Spinal cord (tissue), 10 donors: ENCODE results near the gene RAPGEF4. TPM values are rescaled to one million over a fixed set of nuclear protein-coding genes. Genes with fewer than 3 reads are reported as not detected.
A peak's percentile ranks its signal among the peaks of the same experiment; 100 is the strongest.

ENCODE experiments used
- DNase-seq, 6 donors: peaks; one replicate each; pipeline versions ENCODE4 v3.0.0 to v3.0.0-alpha.2; 2013 to 2015; ENCODE audit warnings: low spot score in 6 of 6, low read depth in 4 of 6
- H3K27ac ChIP-seq: one replicate; pipeline ENCODE4 v1.5.1; 2013; ENCODE audit warnings: low read depth, low read length, control low read depth
- H3K27me3 ChIP-seq: one replicate; pipeline ENCODE4 v1.6.1; 2013; ENCODE audit warnings: low read length; ENCODE audit not compliant: control insufficient read depth, insufficient read depth
- H3K36me3 ChIP-seq: one replicate; pipeline ENCODE4 v1.6.1; 2013; ENCODE audit warnings: low read length; ENCODE audit not compliant: control insufficient read depth, insufficient read depth
- H3K4me1 ChIP-seq: one replicate; pipeline ENCODE4 v1.6.1; 2013; ENCODE audit warnings: low read length; ENCODE audit not compliant: control insufficient read depth, insufficient read depth
- H3K4me3 ChIP-seq: one replicate; pipeline ENCODE4 v1.5.1; 2013; ENCODE audit warnings: low read depth, low read length, control low read depth
- H3K9me3 ChIP-seq: one replicate; pipeline ENCODE4 v1.6.1; 2013; ENCODE audit warnings: low read length; ENCODE audit not compliant: control insufficient read depth, insufficient read depth
- WGBS: methylation state at CpG from one replicate; pipeline ENCODE4 v1.1.5; 2013; ENCODE audit warnings: missing lambda C conversion rate; ENCODE audit not compliant: insufficient coverage; 5-methylcytosine and 5-hydroxymethylcytosine counted together
- polyA plus RNA-seq, 2 donors: library from polyadenylated mRNA; unstranded; fragments of 120-200 nt; gene quantifications; one replicate each; pipeline ENCODE4 v1.2.1, GENCODE V29; 2013; ENCODE audit not compliant: insufficient read length in 2 of 2
- total RNA-seq, 2 donors: library from RNA; depleted of rRNA in 1 of 2; stranded (reverse); fragments of 120-200 nt in 1 of 2; fragments of >200 nt in 1 of 2; gene quantifications; one replicate each; pipeline versions ENCODE4 v1.2.3 to v1.2.4, GENCODE V29; 2013 to 2014
- donor health status: healthy.

RAPGEF4 gene
- total and polyA plus RNA-seq, 4 donors, result 31.1 to 65.8 (median 44.4) TPM

DNA sequence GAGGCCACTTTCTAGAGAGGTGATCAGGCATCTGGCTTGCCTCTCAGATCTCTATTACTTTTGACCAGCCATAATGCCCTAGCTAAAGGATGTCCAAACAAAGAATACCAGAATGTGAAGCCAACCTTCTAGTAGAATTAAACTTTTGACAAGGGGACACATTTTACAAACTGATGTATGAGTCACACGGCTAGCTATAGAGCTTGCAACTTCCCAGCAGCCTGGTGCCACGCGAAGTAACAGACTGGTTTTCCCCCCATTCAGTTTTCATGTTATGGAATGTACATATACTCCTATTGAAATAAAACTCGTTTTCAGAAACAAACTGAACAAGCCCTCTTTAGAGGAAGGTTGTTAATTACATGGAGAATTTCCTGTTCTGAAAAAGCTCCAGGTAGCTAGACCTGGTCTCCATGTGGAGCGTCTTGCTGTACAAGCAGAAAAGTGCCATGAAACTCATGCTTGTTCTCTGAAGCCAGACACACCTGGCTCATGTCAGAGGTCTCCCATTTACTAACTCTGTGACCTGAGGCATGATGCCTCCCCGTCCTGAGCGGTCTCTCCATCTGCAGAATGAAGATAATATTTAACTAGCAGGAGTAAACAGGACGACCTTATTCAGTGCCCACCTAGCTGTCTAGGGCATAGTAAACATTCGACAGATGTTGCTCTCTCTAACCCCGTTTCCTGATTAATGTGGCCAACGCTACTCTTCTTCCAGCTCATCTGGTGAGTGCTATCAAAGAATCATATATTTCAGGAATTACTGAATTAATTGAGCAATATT lies 258.5 kb downstream of the RAPGEF4 start:
- Histone ChIP-seq H3K4me1 (no peaks in the 10 kb centered on the region), H3K9me3 (no peaks in the 10 kb centered on the region), H3K36me3 (no peaks in the 10 kb centered on the region), H3K27me3 (no peaks in the 10 kb centered on the region), H3K4me3 (no peak overlapping the region), H3K27ac (no peak overlapping the region)
- 78% methylated on average over 4 of the region's 11 CpGs for WGBS
- DNase-seq, result no peak

DNA sequence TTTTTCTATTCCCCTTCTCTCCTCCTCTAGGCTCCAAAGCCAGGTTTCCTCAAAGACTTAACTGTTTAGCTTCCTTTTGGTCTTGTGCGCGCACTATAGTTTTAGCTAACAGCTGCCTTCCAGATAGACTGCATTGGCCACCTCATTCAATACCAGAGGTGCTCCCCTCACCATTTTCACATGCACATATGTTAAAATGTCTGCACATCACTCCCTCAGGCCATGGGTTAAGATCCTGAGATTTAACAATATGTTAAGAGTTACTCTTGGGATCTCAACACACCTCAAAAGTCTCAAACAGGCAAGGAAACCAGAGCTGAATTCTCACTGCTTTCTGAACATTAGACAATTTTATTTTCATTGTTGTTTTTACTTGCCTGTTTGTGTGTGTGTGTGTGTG lies 259.2 kb downstream of the RAPGEF4 start:
- WGBS, result 93% methylated on average over 2 of the region's 2 CpGs
- H3K27ac ChIP-seq, result no peak overlapping the region

DNA sequence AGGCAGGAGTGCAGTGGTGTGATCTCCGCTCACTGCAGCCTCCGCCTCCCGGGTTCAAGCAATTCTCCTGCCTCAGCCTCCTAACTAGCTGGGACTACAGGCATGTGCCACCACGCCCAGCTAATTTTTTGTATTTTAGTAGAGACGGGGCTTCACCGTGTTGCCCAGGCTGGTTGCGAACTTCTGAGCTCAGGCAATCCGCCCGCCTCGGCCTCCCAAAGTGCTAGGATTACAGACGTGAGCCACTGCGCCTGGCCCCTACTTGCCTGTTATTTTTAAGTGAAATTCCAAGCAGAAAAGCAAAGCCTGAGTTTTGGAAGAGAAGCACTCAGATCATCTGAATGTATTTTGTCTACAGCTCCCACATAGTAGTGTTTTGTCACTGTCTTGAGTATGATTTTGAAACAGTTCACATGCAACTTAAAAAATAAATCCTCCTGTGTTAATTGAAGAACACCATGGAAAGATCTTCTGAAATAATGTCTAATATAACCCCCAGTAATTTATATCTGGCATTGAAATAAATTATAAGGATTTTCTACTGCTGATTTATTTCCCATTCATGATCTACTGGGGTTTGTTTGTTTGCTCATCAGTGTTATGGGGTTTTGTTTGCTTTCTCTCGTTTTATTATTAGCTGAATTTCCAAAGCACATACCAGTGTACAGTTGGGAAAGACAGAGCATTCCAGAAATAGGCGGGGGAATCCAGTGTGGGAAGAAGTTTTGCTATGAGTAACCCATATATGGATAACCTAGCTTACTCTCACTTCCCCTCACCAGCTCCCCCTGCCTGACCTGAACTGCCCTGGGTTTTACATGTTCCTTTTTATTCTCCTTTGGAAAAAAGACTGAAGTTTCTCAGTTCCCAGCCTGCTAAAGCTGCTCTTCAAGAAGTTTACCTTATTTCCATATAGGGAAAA lies 259.9 kb downstream of the RAPGEF4 start:
- peak in 1 of 6 donors; percentile 34 for DNase-seq
- Histone ChIP-seq H3K27ac (peak overlapping the region; percentile 36), H3K36me3 (no peaks in the 10 kb centered on the region), H3K4me1 (no peaks in the 10 kb centered on the region), H3K4me3 (no peak overlapping the region), H3K27me3 (no peaks in the 10 kb centered on the region), H3K9me3 (no peaks in the 10 kb centered on the region)
- 90% methylated on average over 10 of the region's 14 CpGs for WGBS

More for the DNA sequence above, 259.2 kb downstream of the RAPGEF4 start:
- Histone ChIP-seq H3K9me3 (no peaks in the 10 kb centered on the region), H3K4me1 (no peaks in the 10 kb centered on the region), H3K27me3 (no peaks in the 10 kb centered on the region), H3K4me3 (no peak overlapping the region), H3K36me3 (no peaks in the 10 kb centered on the region)
- DNase-seq, result no peak

DNA sequence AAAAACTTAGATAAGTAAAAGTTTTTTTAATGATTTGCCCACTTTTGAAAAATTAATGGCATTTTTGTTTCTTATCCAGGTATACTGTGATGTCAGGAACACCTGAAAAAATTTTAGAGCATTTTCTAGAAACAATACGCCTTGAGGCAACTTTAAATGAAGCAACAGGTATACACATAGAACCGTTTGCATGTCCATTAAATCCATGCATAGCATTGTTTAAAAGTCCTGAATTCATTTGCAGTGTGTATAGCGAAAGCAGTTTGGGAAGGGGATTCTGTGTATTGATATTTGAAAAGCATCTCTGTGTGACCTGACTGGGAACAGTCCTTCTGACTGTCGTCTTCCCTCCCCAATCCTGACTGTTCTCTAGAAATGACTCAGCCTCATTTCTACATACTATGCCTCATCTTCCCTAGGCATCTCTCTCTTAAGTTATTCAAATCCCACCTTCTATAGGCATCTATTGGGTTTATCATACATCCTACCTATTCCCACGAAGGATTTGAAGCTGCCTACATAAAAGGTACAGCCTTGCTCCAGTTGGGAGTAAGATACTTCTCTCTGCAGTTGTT lies 260.8 kb downstream of the RAPGEF4 start:
- no peaks in the 10 kb centered on the region for H3K4me1 ChIP-seq
- WGBS, result 100% methylated on average over 1 of the region's 5 CpGs
- no peak for DNase-seq
- no peaks in the 10 kb centered on the region for H3K9me3 ChIP-seq
- no peaks in the 10 kb centered on the region for H3K27me3 ChIP-seq
- peaks cover under 1% of the 10 kb centered on the region for H3K36me3 ChIP-seq
- no peak overlapping the region for H3K4me3 ChIP-seq
- H3K27ac ChIP-seq, result no peak overlapping the region

DNA sequence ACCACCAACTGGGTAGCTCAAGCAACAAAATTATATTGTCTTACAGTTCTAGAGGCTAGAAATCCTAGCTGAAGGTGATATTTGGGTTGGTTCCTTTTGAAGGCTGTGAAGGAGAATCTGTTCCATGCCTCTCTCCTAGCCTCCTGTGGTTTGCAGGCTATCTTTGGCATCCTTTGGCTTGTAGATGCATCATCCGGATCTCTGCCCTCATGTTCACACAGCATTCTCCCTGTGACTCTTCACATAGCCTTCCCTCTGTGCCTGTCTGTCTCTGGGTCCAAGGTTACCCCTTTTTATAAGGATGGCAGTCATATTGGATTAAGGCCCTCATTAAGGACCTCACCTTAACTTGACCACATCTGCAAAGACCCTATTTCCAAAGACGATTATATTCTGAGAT lies 261.4 kb downstream of the RAPGEF4 start:
- WGBS, result 83% methylated on average over 1 of the region's 2 CpGs
- Histone ChIP-seq H3K4me1 (no peaks in the 10 kb centered on the region), H3K9me3 (no peaks in the 10 kb centered on the region), H3K27me3 (no peaks in the 10 kb centered on the region), H3K27ac (no peak overlapping the region), H3K36me3 (peaks cover 2% of the 10 kb centered on the region), H3K4me3 (no peak overlapping the region)
- DNase-seq, result no peak

DNA sequence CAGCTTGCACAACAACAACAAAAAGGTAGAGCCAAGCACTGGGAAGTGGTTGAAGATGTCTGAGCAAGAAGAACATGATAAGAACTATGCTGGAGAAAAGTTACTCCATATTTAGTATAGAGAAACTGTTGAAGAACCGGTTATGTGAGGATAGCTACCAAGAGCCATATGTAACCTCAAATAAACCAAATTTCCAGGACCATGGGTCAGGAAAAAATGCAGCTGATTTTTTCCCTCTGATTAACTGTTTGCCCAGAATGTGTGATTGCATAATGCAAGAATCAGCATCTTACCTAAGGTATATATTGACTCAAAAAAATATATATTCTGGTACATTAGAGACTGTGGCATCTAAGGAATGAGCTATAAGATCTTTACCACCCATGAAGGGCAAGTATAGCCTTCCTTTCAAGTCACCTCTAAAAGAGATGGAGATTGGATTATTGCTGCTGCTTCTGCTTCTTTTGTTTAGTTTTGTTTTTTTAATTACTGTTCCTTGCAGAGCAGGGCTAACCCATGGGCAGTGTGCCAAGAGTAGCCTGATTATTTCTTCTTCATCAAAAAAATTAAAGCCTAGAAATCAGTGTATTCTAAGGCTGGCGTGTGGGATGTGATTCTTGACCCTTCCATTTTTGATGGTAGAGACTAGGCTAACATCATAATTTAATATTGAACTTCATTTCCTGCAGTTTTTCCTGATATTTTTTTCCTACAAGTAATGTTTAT lies 263.1 kb downstream of the RAPGEF4 start:
- H3K27ac ChIP-seq, result no peak overlapping the region
- WGBS, result no CpG with 5 or more reads among the region's 2 CpGs
- H3K36me3 ChIP-seq, result peaks cover 2% of the 10 kb centered on the region
- no peak overlapping the region for H3K4me3 ChIP-seq
- no peak for DNase-seq
- no peaks in the 10 kb centered on the region for H3K4me1 ChIP-seq
- H3K9me3 ChIP-seq, result no peaks in the 10 kb centered on the region
- no peaks in the 10 kb centered on the region for H3K27me3 ChIP-seq

DNA sequence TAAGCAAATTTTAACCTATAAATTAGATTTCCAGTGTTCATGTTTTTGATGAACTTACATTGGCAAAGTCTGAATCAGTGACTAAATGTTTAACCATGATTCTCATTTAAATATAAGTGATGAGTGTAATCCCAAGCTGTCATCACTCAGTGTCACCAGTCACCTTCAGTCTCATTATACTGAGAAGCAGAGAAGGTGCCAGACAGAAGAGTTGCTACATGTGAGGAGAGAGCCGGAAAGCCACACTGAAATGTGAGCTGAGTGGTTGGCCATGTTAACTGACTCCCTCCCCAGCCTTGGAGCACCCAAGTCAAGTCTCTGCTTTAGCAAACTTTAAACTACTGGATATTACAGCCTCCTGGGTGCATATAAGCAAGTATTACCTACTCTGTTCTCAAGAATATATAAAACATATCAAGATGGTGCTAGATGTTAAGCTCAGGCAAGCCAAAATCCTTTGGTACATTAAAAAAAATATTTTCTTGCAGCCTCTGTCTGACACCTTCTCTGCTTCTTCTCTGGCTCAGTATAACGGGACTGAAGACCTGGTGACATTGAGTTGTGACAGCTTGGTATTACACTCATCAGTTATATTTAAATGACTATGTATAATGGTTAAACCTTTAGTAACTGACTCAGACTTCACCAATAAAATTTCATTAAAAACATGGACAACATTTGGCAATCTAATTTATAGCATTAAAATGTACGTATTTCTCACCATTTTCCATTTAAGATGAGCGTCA lies 264.2 kb downstream of the RAPGEF4 start:
- no peaks in the 10 kb centered on the region for H3K27me3 ChIP-seq
- 100% methylated on average over 2 of the region's 4 CpGs for WGBS
- peak in 1 of 6 donors; percentile 73 for DNase-seq
- H3K4me1 ChIP-seq, result no peaks in the 10 kb centered on the region
- H3K4me3 ChIP-seq, result no peak overlapping the region
- H3K27ac ChIP-seq, result no peak overlapping the region
- H3K36me3 ChIP-seq, result peaks cover 2% of the 10 kb centered on the region
- no peaks in the 10 kb centered on the region for H3K9me3 ChIP-seq

DNA sequence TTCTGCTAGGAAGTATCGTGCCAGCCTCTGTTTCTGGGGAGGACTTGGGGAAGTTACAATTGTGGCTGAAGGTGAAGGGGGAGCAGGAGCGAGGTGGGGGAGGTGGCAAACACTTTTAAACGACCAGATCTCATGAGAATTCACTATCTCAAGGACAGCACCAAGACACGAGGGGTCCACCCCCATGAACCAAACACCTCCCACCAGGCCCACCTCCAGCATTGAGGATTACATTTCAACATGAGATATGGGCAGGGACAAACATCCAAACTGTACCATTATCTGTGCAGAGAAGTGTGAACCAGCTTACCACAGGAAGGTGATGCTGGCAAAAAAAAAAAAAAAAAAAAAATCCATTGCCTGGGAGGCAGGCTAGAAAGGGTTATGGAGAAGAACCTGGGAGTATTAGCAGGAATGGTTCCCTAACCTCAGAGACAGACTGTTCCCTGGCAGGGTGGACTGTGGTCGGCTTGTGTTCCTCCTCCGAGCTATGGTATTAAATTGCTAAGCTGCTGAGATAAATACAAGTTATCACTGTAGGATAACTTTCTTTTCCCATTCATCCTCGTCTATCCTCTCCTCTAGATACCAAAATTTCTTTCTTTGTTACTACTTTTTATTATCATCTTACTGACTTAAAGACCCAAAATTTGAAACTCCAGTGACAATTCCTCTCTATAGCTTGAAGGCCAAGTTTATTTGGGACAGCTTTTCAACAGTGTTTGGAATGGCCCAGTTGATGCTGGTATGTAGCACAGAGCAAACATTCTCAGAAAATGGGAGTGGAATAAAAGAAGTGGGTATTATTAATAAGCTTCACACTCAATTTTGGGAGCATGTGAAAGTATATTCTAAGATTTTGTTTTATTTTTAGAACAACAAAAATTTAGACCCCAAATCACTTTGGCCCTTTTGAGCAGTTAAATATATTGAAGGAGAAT lies 266.3 kb downstream of the RAPGEF4 start:
- DNase-seq, result no peak
- no peaks in the 10 kb centered on the region for H3K4me1 ChIP-seq
- no peak overlapping the region for H3K4me3 ChIP-seq
- H3K27ac ChIP-seq, result no peak overlapping the region
- no peaks in the 10 kb centered on the region for H3K27me3 ChIP-seq
- no peaks in the 10 kb centered on the region for H3K9me3 ChIP-seq
- WGBS, result 78% methylated on average over 1 of the region's 7 CpGs
- H3K36me3 ChIP-seq, result peaks cover 2% of the 10 kb centered on the region
